HG02763 (cell line): Measurements from ENCODE around the gene DSC2.
"Not testable (repeated sequence)": the region's sequence is repeated elsewhere in the genome, so short reads cannot be mapped to it uniquely, and the experiment has no call there.

Source experiments
- ATAC-seq: cut with Tn5 transposase; IDR thresholded peaks from one replicate; pipeline ENCODE4 v1.9.1; 2021; ENCODE audit warnings: mild to moderate bottlenecking, moderate library complexity; ENCODE audit not compliant: unreplicated experiment

Gene DSC2

GRCh38 chr18:31045599-31045998, 56.6 kb downstream of the DSC2 start:
- ATAC-seq: no peak

- ATAC-seq: no peak
These were observed 57.3 kb downstream of the DSC2 start for GRCh38 chr18:31044926-31045325.

- ATAC-seq: no peak
These were observed 58.5 kb downstream of the DSC2 start for GRCh38 chr18:31043709-31044108.

- ATAC-seq: no peak
These were observed 59.6 kb downstream of the DSC2 start, which contains the start of gene DSC3 for GRCh38 chr18:31042406-31043181. Gene DSC3, minus strand, starts transcription at chr18:31042742. Its CDS starts 82 bp downstream, at chr18:31042660.

- ATAC-seq: no peak
These were observed 60.2 kb downstream of the DSC2 start for GRCh38 chr18:31042084-31042405.

GRCh38 chr18:31041271-31042083, 60.7 kb downstream of the DSC2 start:
- no peak for ATAC-seq

GRCh38 chr18:31040686-31041270, 61.4 kb downstream of the DSC2 start:
- no peak for ATAC-seq

GRCh38 chr18:31039426-31039825, 62.8 kb downstream of the DSC2 start:
- no peak for ATAC-seq

GRCh38 chr18:31037686-31038085, 64.5 kb downstream of the DSC2 start:
- not testable (repeated sequence) for ATAC-seq

GRCh38 chr18:31034541-31034940, 67.7 kb downstream of the DSC2 start:
- no peak for ATAC-seq

- no peak for ATAC-seq
These were observed 71.5 kb downstream of the DSC2 start for GRCh38 chr18:31030574-31031278.

- no peak for ATAC-seq
These were observed 86.3 kb downstream of the DSC2 start for GRCh38 chr18:31015715-31016434.

GRCh38 chr18:31011455-31011854, 90.8 kb downstream of the DSC2 start:
- ATAC-seq: not testable (repeated sequence)

- no peak for ATAC-seq
These were observed 91.6 kb downstream of the DSC2 start for GRCh38 chr18:31010601-31011000.
